Vagina (tissue), 2 donors: ENCODE data around the gene SULF2. TPM values are rescaled to one million over a fixed set of nuclear protein-coding genes. Genes with fewer than 3 reads are reported as not detected.

Experiments
- DNase-seq, 2 donors: peaks; one replicate each; pipeline ENCODE4 v3.0.0-alpha.2; 2017; ENCODE audit errors: extremely low spot score in 2 of 2
- H3K27ac ChIP-seq: fragments of 200-600 bp; sonication (generic); one replicate; pipeline ENCODE4 v1.5.1; 2019
- H3K27me3 ChIP-seq: fragments of 200-600 bp; sonication (generic); one replicate; pipeline ENCODE4 v1.5.1; 2019
- H3K36me3 ChIP-seq, 2 donors: fragments of 200-600 bp; sonication (generic); one replicate each; pipeline ENCODE4 v1.5.1; 2017 to 2019
- H3K4me1 ChIP-seq: fragments of 200-600 bp; sonication (generic); one replicate; pipeline ENCODE4 v1.5.1; 2019
- H3K4me3 ChIP-seq, 2 donors: fragments of 200-600 bp; sonication (generic); 1 replicate in 1 of 2; 2 replicates in 1 of 2; pipeline ENCODE4 v1.5.1; 2016 to 2019
- H3K9me3 ChIP-seq: fragments of 200-600 bp; sonication (generic); one replicate; pipeline ENCODE4 v1.5.1; 2019
- CTCF ChIP-seq, 3 experiments: fragments of 450-650 bp in 2 of 3; fragments of 200-600 bp in 1 of 3; sonication (generic) in 1 of 3; IDR thresholded peaks; one replicate each; pipeline ENCODE4 v1.5.1; 2017 to 2019; ENCODE audit warnings: antibody characterized with exemption in 3 of 3, mild to moderate bottlenecking in 2 of 3, moderate library complexity in 2 of 3
- POLR2A ChIP-seq, 2 donors: fragments of 450-650 bp; IDR thresholded peaks; one replicate each; pipeline ENCODE4 v1.6.1; 2017; ENCODE audit warnings: antibody characterized with exemption in 2 of 2, mild to moderate bottlenecking in 2 of 2, moderate library complexity in 2 of 2
- POLR2AphosphoS5 ChIP-seq, 2 donors: sonication (generic); formaldehyde crosslinking; IDR thresholded peaks; one replicate each; pipeline ENCODE4 v1.9.0; 2017; ENCODE audit warnings: antibody characterized with exemption in 2 of 2, mild to moderate bottlenecking in 2 of 2, low read depth in 1 of 2; ENCODE audit not compliant: insufficient read depth in 1 of 2
- intact Hi-C: fragments of 100-400 bp; cut with DNase I; formaldehyde crosslinking; loops from one replicate; pipeline ENCODE4 v1.15.1; 2023
- total RNA-seq: library from RNA; depleted of rRNA; stranded (reverse); fragments of >200 nt; gene quantifications from one replicate; pipeline ENCODE4 v1.2.3, GENCODE V29; 2016

The SULF2 gene
- total RNA-seq, 1 donor from 2014 or later: 157 TPM

- no peaks in the 10 kb centered on the region for H3K27me3 ChIP-seq
- no peak for TF ChIP-seq CTCF (IDR thresholded peaks at IDR 0.05)
- TF ChIP-seq POLR2A (IDR thresholded peaks at IDR 0.05): no peak
- TF ChIP-seq POLR2AphosphoS5 (IDR thresholded peaks at IDR 0.05; ENCODE audit: insufficient read depth in 1 of 2, low read depth in 1 of 2): no peak
- H3K4me1 ChIP-seq: peaks cover 20% of the 10 kb centered on the region
- peak overlapping the region; percentile 58 for H3K27ac ChIP-seq
- intact Hi-C loops: loop anchor here (10.0 kb wide), 1 partner anchor 102 kb away; the partner anchor contains the start of gene SULF2
- peaks cover 0 to 16% of the 10 kb centered on the region in 2 donors for H3K36me3 ChIP-seq
- DNase-seq: no peak
- no peak overlapping the region for H3K4me3 ChIP-seq
- H3K9me3 ChIP-seq: no peaks in the 10 kb centered on the region
These were observed 102.4 kb downstream of the SULF2 start for GRCh38 chr20:47682916-47683315.

GRCh38 chr20:47682028-47682783 lies 103.1 kb downstream of the SULF2 start:
- Histone ChIP-seq H3K27ac (peak overlapping the region; percentile 58), H3K27me3 (no peaks in the 10 kb centered on the region), H3K9me3 (no peaks in the 10 kb centered on the region), H3K36me3 (peaks cover 0 to 16% of the 10 kb centered on the region in 2 donors), H3K4me3 (no peak overlapping the region), H3K4me1 (peaks cover 20% of the 10 kb centered on the region)
- intact Hi-C loops: loop anchor here (10.0 kb wide), 1 partner anchor 103 kb away; the partner anchor contains the start of gene SULF2
- no peak for DNase-seq
- TF ChIP-seq CTCF (IDR thresholded peaks at IDR 0.05) (no peak), POLR2AphosphoS5 (IDR thresholded peaks at IDR 0.05; ENCODE audit: insufficient read depth in 1 of 2, low read depth in 1 of 2) (peak; percentile 69 to 78), POLR2A (IDR thresholded peaks at IDR 0.05) (no peak)

- H3K9me3 ChIP-seq: no peaks in the 10 kb centered on the region
- no peak overlapping the region for H3K27ac ChIP-seq
- DNase-seq: no peak
- H3K27me3 ChIP-seq: no peaks in the 10 kb centered on the region
- peaks cover 20% of the 10 kb centered on the region for H3K4me1 ChIP-seq
- no peak overlapping the region for H3K4me3 ChIP-seq
- TF ChIP-seq POLR2AphosphoS5 (IDR thresholded peaks at IDR 0.05; ENCODE audit: insufficient read depth in 1 of 2, low read depth in 1 of 2) (no peak), POLR2A (IDR thresholded peaks at IDR 0.05) (no peak), CTCF (IDR thresholded peaks at IDR 0.05) (no peak)
- peaks cover 0 to 21% of the 10 kb centered on the region in 2 donors for H3K36me3 ChIP-seq
- intact Hi-C loops: loop anchor here (10.0 kb wide), 1 partner anchor 104 kb away; the partner anchor contains the start of gene SULF2
These were observed 104.3 kb downstream of the SULF2 start for GRCh38 chr20:47680804-47681529.

GRCh38 chr20:47679462-47679861 lies 105.8 kb downstream of the SULF2 start:
- Histone ChIP-seq H3K27me3 (no peaks in the 10 kb centered on the region), H3K4me3 (no peak overlapping the region), H3K36me3 (peaks cover 0 to 22% of the 10 kb centered on the region in 2 donors), H3K9me3 (no peaks in the 10 kb centered on the region), H3K27ac (no peak overlapping the region), H3K4me1 (peaks cover 20% of the 10 kb centered on the region)
- TF ChIP-seq CTCF (IDR thresholded peaks at IDR 0.05) (no peak), POLR2A (IDR thresholded peaks at IDR 0.05) (no peak), POLR2AphosphoS5 (IDR thresholded peaks at IDR 0.05; ENCODE audit: insufficient read depth in 1 of 2, low read depth in 1 of 2) (no peak)
- intact Hi-C loops: no loop called here
- no peak for DNase-seq
